K562 (cell line): Measurements from ENCODE around the gene GRIK2. TPM values are rescaled to one million over a fixed set of nuclear protein-coding genes. Genes with fewer than 3 reads are reported as not detected.

Experiments used
- ATAC-seq: fragments of 200-7000 bp; cut with Tn5 transposase; 3 replicates; pipeline ENCODE4 v1.9.1; 2020; ENCODE audit warnings: moderate library complexity
- BruUV-seq: library from RNA; stranded (reverse); fragments of 400-500 nt; replicated peaks from 2 replicates; lab custom pipeline; 2021; lab: Mats Ljungman, UMichigan
- CTCF ChIA-PET: fragments of 300-600 bp; formaldehyde crosslinking; extraction: SDS; loops from one replicate; lab custom pipeline; 2021; ENCODE audit warnings: low intra/inter-chr PET ratio; lab: Yijun Ruan, JAX
- POLR2A ChIA-PET: fragments of 300-600, 350-650 bp; sonication (Branson Sonifier 250); formaldehyde crosslinking; extraction: SDS; loops from one replicate; lab custom pipeline; 2021; ENCODE audit warnings: antibody characterized with exemption, inconsistent platforms; lab: Yijun Ruan, JAX
- DNase-seq, 4 experiments: peaks; one replicate each; pipeline versions ENCODE4 v3.0.0 to v3.0.0-alpha.2; 2011 to 2018; ENCODE audit warnings: low spot score in 3 of 4, mixed read lengths in 3 of 4; ENCODE audit errors: extremely low read depth in 1 of 4
- FAIRE-seq: peaks from 2 replicates; lab custom pipeline; 2011; peaks lifted over from hg19 to GRCh38; lab: Jason Lieb, UNC
- H2AFZ ChIP-seq: 2 replicates; pipeline ENCODE4 v1.6.0; 2011; ENCODE audit warnings: low read depth, low read length, control low read depth, inconsistent platforms
- H3K27ac ChIP-seq: fragments of 200-600 bp; 3 replicates; pipeline ENCODE4 v1.8.0; 2011; ENCODE audit warnings: low read depth, mild to moderate bottlenecking, control low read depth, inconsistent platforms, low read length, moderate library complexity, mixed read lengths; ENCODE audit errors: extremely low read depth
- H3K27me3 ChIP-seq, 2 experiments: fragments of 300-600 bp in 1 of 2; 2 replicates in 1 of 2; 3 replicates in 1 of 2; pipeline versions ENCODE4 v1.6.0 to v1.8.0; 2011; ENCODE audit warnings: inconsistent platforms in 2 of 2, low read length in 2 of 2, mild to moderate bottlenecking in 1 of 2, mixed read lengths in 1 of 2, moderate library complexity in 1 of 2; ENCODE audit not compliant: control insufficient read depth in 2 of 2, insufficient read depth in 2 of 2
- H3K36me3 ChIP-seq: fragments of 300-600 bp; 3 replicates; pipeline ENCODE4 v1.8.0; 2011; ENCODE audit warnings: mild to moderate bottlenecking, low read length, inconsistent platforms; ENCODE audit not compliant: control insufficient read depth, insufficient read depth
- H3K4me1 ChIP-seq, 2 experiments: fragments of 200-600 bp in 1 of 2; replicated peaks in 1 of 2; 2 replicates in 1 of 2; 3 replicates in 1 of 2; pipeline versions ENCODE4 v1.5.1 to v1.8.0; 2011; ENCODE audit warnings: inconsistent platforms in 2 of 2, low read length in 2 of 2, mild to moderate bottlenecking in 1 of 2, mixed read lengths in 1 of 2, moderate library complexity in 1 of 2; ENCODE audit not compliant: control insufficient read depth in 2 of 2, insufficient read depth in 2 of 2
- H3K4me2 ChIP-seq: 2 replicates; pipeline ENCODE4 v1.6.1; 2011; ENCODE audit warnings: low read length, control low read depth, inconsistent platforms, mixed read lengths; ENCODE audit not compliant: insufficient read depth
- H3K4me3 ChIP-seq: fragments of 200-600 bp; sonication (generic), shearing (Covaris generic); 2 replicates; pipeline ENCODE4 v1.5.1; 2016; ENCODE audit warnings: control low read depth, inconsistent platforms
- H3K79me2 ChIP-seq: fragments of 200-600 bp; 3 replicates; pipeline ENCODE4 v1.8.0; 2011; ENCODE audit warnings: low read length, inconsistent platforms; ENCODE audit not compliant: control insufficient read depth, insufficient read depth
- H3K9ac ChIP-seq, 2 experiments: 2 replicates each; pipeline versions ENCODE4 v1.6.0 to v1.6.1; 2011; ENCODE audit warnings: low read depth in 2 of 2, low read length in 2 of 2, control low read depth in 1 of 2, inconsistent platforms in 1 of 2, mild to moderate bottlenecking in 1 of 2, mixed read lengths in 1 of 2; ENCODE audit not compliant: insufficient read depth in 1 of 2
- H3K9me1 ChIP-seq: one replicate; pipeline ENCODE4 v1.6.0; 2011; ENCODE audit warnings: inconsistent platforms, mild to moderate bottlenecking, low read length, moderate library complexity; ENCODE audit not compliant: control insufficient read depth, insufficient read depth
- H3K9me3 ChIP-seq: replicated peaks from 2 replicates; pipeline ENCODE4 v1.5.1; 2011; ENCODE audit warnings: low read depth, low read length, inconsistent platforms; ENCODE audit not compliant: control insufficient read depth, insufficient read depth
- H4K20me1 ChIP-seq: replicated peaks from 2 replicates; pipeline ENCODE4 v1.6.1; 2011; ENCODE audit warnings: low read length, inconsistent platforms, mixed read lengths; ENCODE audit not compliant: control insufficient read depth, insufficient read depth
- ARID2 ChIP-seq: fragments of 450-650 bp; IDR thresholded peaks from 2 replicates; pipeline ENCODE4 v1.6.1; 2017; ENCODE audit warnings: antibody characterized with exemption, mild to moderate bottlenecking
- FOXK2 ChIP-seq, 2 experiments: fragments of 450-650 bp; IDR thresholded peaks in 1 of 2; conservative IDR thresholded peaks in 1 of 2; 2 replicates each; pipeline ENCODE4 v1.6.1; 2016; ENCODE audit warnings: low read depth in 2 of 2, mild to moderate bottlenecking in 1 of 2
- KDM1A ChIP-seq, 2 experiments: fragments of 450-650 bp; IDR thresholded peaks; 2 replicates each; pipeline ENCODE4 v1.6.1; 2016; ENCODE audit warnings: mild to moderate bottlenecking in 2 of 2
- KHSRP ChIP-seq: fragments of 450-650 bp; IDR thresholded peaks from 2 replicates; pipeline ENCODE4 v1.6.1; 2017
- POLR2AphosphoS2 ChIP-seq: IDR thresholded peaks from 2 replicates; pipeline ENCODE4 v1.6.1; 2012; ENCODE audit warnings: low read length, improper control_type of control experiment
- in situ Hi-C: fragments of 300-500 bp; cut with MboI; formaldehyde crosslinking; loops from 4 replicates; pipeline ENCODE4 v1.15.0; 2018; ENCODE audit warnings: inconsistent platforms, mixed read lengths
- intact Hi-C: fragments of 100-400 bp; cut with micrococcal nuclease; formaldehyde crosslinking; loops from 2 replicates; pipeline ENCODE4 v1.14.2; 2022
- polyA plus RNA-seq, 8 experiments: library from polyadenylated mRNA; depleted of rRNA in 4 of 8; stranded (reverse) in 5 of 8; unstranded in 3 of 8; fragments of >200 nt; fragmentation: Nextera tagmentation in 2 of 8; fragmentation: Illumina TruSeq in 1 of 8; extraction: Ambion mirVana in 2 of 8; extraction: Trizol in 1 of 8; gene quantifications; 2 replicates each; pipeline versions ENCODE4 v1.2.1 to v1.2.3, GENCODE V29; 2011 to 2014; ENCODE audit warnings: inconsistent platforms in 1 of 8, missing spikeins in 1 of 8
- total RNA-seq, 7 experiments: library from RNA; depleted of rRNA in 6 of 7; stranded (reverse); fragments of >200 nt in 6 of 7; fragmentation: Illumina TruSeq in 2 of 7; extraction: Trizol in 2 of 7; gene quantifications; 2 replicates each; pipeline versions ENCODE4 v1.2.1 to v1.2.3, GENCODE V29; 2011 to 2021; ENCODE audit warnings: low replicate concordance in 1 of 7
- TF ChIP-seq, protein P1 (sequence below): fragments of 450-650 bp; IDR thresholded peaks from 2 replicates; pipeline ENCODE4 v1.6.1; 2016; ENCODE audit warnings: mild to moderate bottlenecking, moderate library complexity
- TF ChIP-seq, protein P2 (sequence below): fragments of 450-650 bp; formaldehyde crosslinking; IDR thresholded peaks from 2 replicates; pipeline ENCODE4 v1.4.0; 2022; ENCODE audit warnings: mild to moderate bottlenecking, moderate library complexity
- TF ChIP-seq, protein P3 (sequence below): fragments of 450-650 bp; formaldehyde crosslinking; IDR thresholded peaks from 2 replicates; pipeline ENCODE4 v1.4.0; 2022; ENCODE audit warnings: missing genetic modification characterization

The GRIK2 gene
- total and polyA plus RNA-seq, 9 of the 15 experiments (the other 6 are each of a cell fraction or from before 2014, with no cell fraction given): not detected

DNA sequence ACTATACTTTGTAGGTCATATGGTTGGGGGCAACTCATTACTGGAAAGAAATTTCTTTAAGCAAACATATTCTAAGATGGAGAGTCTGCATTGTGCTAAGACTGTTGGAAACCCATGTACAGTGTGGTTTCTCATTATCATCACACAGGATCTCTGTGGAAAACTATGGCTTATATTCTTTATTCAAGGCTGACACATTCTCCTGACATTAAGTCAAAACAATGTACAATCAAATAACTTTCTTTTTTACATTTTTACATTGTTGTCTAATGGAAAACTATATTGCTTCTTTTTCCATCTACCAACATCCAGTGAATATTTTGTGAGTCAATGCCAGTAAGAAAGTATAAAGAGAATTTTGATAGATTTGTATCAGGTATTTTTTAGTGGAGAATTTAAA, 417.6 kb downstream of the GRIK2 start:
- ATAC-seq (no peak), FAIRE-seq (no peak), DNase-seq (no peak)
- no peaks in the 10 kb centered on the region for H3K9me1 ChIP-seq
- H3K79me2 ChIP-seq: no peaks in the 10 kb centered on the region
- ChIA-PET POLR2A (no interaction called here), CTCF (no interaction called here)
- H3K27ac ChIP-seq: no peak overlapping the region
- no TSS peak for BruUV-seq
- H3K4me2 ChIP-seq: no peak overlapping the region
- no peaks in the 10 kb centered on the region for H3K36me3 ChIP-seq
- in situ Hi-C loops (no loop called here), intact Hi-C loops (no loop called here)
- no peaks in the 10 kb centered on the region for H4K20me1 ChIP-seq
- no peaks in the 10 kb centered on the region for H3K4me1 ChIP-seq
- no peak overlapping the region for H2AFZ ChIP-seq
- 0 out of 2 replicates have a peak, but pooled peaks cover 1% of the 10 kb centered on the region for H3K9me3 ChIP-seq
- H3K4me3 ChIP-seq: no peak overlapping the region
- H3K27me3 ChIP-seq: no peaks in the 10 kb centered on the region
- no peak overlapping the region for H3K9ac ChIP-seq
- TF ChIP-seq POLR2AphosphoS2 (no peak), ARID2 (no peak), KHSRP (no peak), FOXK2 (conservative IDR thresholded peaks at IDR 0.05 in 1 of 2, IDR thresholded peaks at IDR 0.05 in 1 of 2; ENCODE audit: low read depth in 2 of 2) (no peak), KDM1A (IDR thresholded peaks at IDR 0.05) (no peak)
- TF ChIP-seq, protein P1, sequence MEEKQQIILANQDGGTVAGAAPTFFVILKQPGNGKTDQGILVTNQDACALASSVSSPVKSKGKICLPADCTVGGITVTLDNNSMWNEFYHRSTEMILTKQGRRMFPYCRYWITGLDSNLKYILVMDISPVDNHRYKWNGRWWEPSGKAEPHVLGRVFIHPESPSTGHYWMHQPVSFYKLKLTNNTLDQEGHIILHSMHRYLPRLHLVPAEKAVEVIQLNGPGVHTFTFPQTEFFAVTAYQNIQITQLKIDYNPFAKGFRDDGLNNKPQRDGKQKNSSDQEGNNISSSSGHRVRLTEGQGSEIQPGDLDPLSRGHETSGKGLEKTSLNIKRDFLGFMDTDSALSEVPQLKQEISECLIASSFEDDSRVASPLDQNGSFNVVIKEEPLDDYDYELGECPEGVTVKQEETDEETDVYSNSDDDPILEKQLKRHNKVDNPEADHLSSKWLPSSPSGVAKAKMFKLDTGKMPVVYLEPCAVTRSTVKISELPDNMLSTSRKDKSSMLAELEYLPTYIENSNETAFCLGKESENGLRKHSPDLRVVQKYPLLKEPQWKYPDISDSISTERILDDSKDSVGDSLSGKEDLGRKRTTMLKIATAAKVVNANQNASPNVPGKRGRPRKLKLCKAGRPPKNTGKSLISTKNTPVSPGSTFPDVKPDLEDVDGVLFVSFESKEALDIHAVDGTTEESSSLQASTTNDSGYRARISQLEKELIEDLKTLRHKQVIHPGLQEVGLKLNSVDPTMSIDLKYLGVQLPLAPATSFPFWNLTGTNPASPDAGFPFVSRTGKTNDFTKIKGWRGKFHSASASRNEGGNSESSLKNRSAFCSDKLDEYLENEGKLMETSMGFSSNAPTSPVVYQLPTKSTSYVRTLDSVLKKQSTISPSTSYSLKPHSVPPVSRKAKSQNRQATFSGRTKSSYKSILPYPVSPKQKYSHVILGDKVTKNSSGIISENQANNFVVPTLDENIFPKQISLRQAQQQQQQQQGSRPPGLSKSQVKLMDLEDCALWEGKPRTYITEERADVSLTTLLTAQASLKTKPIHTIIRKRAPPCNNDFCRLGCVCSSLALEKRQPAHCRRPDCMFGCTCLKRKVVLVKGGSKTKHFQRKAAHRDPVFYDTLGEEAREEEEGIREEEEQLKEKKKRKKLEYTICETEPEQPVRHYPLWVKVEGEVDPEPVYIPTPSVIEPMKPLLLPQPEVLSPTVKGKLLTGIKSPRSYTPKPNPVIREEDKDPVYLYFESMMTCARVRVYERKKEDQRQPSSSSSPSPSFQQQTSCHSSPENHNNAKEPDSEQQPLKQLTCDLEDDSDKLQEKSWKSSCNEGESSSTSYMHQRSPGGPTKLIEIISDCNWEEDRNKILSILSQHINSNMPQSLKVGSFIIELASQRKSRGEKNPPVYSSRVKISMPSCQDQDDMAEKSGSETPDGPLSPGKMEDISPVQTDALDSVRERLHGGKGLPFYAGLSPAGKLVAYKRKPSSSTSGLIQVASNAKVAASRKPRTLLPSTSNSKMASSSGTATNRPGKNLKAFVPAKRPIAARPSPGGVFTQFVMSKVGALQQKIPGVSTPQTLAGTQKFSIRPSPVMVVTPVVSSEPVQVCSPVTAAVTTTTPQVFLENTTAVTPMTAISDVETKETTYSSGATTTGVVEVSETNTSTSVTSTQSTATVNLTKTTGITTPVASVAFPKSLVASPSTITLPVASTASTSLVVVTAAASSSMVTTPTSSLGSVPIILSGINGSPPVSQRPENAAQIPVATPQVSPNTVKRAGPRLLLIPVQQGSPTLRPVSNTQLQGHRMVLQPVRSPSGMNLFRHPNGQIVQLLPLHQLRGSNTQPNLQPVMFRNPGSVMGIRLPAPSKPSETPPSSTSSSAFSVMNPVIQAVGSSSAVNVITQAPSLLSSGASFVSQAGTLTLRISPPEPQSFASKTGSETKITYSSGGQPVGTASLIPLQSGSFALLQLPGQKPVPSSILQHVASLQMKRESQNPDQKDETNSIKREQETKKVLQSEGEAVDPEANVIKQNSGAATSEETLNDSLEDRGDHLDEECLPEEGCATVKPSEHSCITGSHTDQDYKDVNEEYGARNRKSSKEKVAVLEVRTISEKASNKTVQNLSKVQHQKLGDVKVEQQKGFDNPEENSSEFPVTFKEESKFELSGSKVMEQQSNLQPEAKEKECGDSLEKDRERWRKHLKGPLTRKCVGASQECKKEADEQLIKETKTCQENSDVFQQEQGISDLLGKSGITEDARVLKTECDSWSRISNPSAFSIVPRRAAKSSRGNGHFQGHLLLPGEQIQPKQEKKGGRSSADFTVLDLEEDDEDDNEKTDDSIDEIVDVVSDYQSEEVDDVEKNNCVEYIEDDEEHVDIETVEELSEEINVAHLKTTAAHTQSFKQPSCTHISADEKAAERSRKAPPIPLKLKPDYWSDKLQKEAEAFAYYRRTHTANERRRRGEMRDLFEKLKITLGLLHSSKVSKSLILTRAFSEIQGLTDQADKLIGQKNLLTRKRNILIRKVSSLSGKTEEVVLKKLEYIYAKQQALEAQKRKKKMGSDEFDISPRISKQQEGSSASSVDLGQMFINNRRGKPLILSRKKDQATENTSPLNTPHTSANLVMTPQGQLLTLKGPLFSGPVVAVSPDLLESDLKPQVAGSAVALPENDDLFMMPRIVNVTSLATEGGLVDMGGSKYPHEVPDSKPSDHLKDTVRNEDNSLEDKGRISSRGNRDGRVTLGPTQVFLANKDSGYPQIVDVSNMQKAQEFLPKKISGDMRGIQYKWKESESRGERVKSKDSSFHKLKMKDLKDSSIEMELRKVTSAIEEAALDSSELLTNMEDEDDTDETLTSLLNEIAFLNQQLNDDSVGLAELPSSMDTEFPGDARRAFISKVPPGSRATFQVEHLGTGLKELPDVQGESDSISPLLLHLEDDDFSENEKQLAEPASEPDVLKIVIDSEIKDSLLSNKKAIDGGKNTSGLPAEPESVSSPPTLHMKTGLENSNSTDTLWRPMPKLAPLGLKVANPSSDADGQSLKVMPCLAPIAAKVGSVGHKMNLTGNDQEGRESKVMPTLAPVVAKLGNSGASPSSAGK: no peak
- TF ChIP-seq, protein P2, sequence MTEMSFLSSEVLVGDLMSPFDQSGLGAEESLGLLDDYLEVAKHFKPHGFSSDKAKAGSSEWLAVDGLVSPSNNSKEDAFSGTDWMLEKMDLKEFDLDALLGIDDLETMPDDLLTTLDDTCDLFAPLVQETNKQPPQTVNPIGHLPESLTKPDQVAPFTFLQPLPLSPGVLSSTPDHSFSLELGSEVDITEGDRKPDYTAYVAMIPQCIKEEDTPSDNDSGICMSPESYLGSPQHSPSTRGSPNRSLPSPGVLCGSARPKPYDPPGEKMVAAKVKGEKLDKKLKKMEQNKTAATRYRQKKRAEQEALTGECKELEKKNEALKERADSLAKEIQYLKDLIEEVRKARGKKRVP (CRISPR knock-in tag): no peak
- TF ChIP-seq, protein P3, sequence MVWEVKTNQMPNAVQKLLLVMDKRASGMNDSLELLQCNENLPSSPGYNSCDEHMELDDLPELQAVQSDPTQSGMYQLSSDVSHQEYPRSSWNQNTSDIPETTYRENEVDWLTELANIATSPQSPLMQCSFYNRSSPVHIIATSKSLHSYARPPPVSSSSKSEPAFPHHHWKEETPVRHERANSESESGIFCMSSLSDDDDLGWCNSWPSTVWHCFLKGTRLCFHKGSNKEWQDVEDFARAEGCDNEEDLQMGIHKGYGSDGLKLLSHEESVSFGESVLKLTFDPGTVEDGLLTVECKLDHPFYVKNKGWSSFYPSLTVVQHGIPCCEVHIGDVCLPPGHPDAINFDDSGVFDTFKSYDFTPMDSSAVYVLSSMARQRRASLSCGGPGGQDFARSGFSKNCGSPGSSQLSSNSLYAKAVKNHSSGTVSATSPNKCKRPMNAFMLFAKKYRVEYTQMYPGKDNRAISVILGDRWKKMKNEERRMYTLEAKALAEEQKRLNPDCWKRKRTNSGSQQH (CRISPR knock-in tag): no peak
